HCT116 (cell line): ENCODE results near the gene MAP3K20. TPM values are rescaled to one million over a fixed set of nuclear protein-coding genes. Genes with fewer than 3 reads are reported as not detected.

Source experiments
- ATAC-seq: fragments of 200-7000 bp; cut with Tn5 transposase; 2 replicates; pipeline ENCODE4 v1.9.1; 2020; ENCODE audit warnings: mild to moderate bottlenecking, moderate library complexity
- BruUV-seq: library from RNA; stranded (reverse); fragments of 400-500 nt; replicated peaks from 2 replicates; lab custom pipeline; 2021; lab: Mats Ljungman, UMichigan
- CTCF ChIA-PET: fragments of 300-600 bp; sonication (Branson Sonifier 250); formaldehyde crosslinking; loops from one replicate; lab custom pipeline; 2021; ENCODE audit warnings: antibody characterized with exemption; lab: Charles Lee
- POLR2A ChIA-PET: fragments of 300-600, 350-600 bp; sonication (Branson Sonifier 250); formaldehyde crosslinking; loops from one replicate; lab custom pipeline; 2021; ENCODE audit warnings: antibody characterized with exemption; lab: Charles Lee
- RAD21 ChIA-PET, 2 experiments: fragments of 300-600 bp; sonication (Branson Sonifier 250); formaldehyde crosslinking; loops; one replicate each; lab custom pipeline; 2023; ENCODE audit warnings: low total read pairs in 2 of 2; ENCODE audit not compliant: uncharacterized antibody in 2 of 2, unreplicated experiment in 2 of 2, low non-redundant PET in 1 of 2; lab: Charles Lee
- DNase-seq: peaks from one replicate; pipeline ENCODE4 v3.0.0-alpha.2; 2010; ENCODE audit warnings: low read depth, low spot score
- H2AFZ ChIP-seq: fragments of 200-600 bp; shearing (Covaris generic), sonication (generic); 2 replicates; pipeline ENCODE4 v1.6.1; 2017; ENCODE audit warnings: low read depth, mixed run types, mixed read lengths, antibody characterized with exemption, low read length; ENCODE audit not compliant: poor library complexity, severe bottlenecking
- H3K27ac ChIP-seq: 2 replicates; pipeline ENCODE4 v1.5.1; 2012; ENCODE audit warnings: low read depth, low read length
- H3K27me3 ChIP-seq: fragments of 200-600 bp; sonication (generic); 2 replicates; pipeline ENCODE4 v1.6.1; 2016; ENCODE audit warnings: mixed run types, low read length, mixed read lengths; ENCODE audit not compliant: insufficient read depth
- H3K36me3 ChIP-seq, 2 experiments: fragments of 200-500 bp in 1 of 2; fragments of 200-600 bp in 1 of 2; sonication (Bioruptor generic) in 1 of 2; sonication (generic) in 1 of 2; 2 replicates each; pipeline versions ENCODE4 v1.5.1 to v1.6.1; 2014 to 2016; ENCODE audit warnings: low read length in 2 of 2, inconsistent platforms in 1 of 2, mixed read lengths in 1 of 2, mixed run types in 1 of 2; ENCODE audit not compliant: insufficient read depth in 2 of 2, control insufficient read depth in 1 of 2
- H3K4me1 ChIP-seq, 2 experiments: fragments of 200-600 bp in 1 of 2; sonication (generic) in 1 of 2; 2 replicates each; pipeline versions ENCODE4 v1.5.1 to v1.6.1; 2012 to 2017; ENCODE audit warnings: low read length in 2 of 2, inconsistent platforms in 1 of 2, mild to moderate bottlenecking in 1 of 2, mixed read lengths in 1 of 2, mixed run types in 1 of 2, moderate library complexity in 1 of 2; ENCODE audit not compliant: insufficient read depth in 2 of 2, control insufficient read depth in 1 of 2
- H3K4me2 ChIP-seq: fragments of 200-600 bp; sonication (generic); 2 replicates; pipeline ENCODE4 v1.6.1; 2017; ENCODE audit warnings: mixed run types, low read length, mixed read lengths
- H3K4me3 ChIP-seq, 2 experiments: fragments of 200-600 bp in 1 of 2; sonication (generic) in 1 of 2; replicated peaks in 1 of 2; 2 replicates each; pipeline ENCODE4 v1.5.1; 2011 to 2016; ENCODE audit warnings: low read length in 2 of 2, control low read depth in 1 of 2, low read depth in 1 of 2, mild to moderate bottlenecking in 1 of 2, mixed read lengths in 1 of 2, mixed run types in 1 of 2
- H3K79me2 ChIP-seq: fragments of 200-600 bp; sonication (generic); 2 replicates; pipeline ENCODE4 v1.6.1; 2017; ENCODE audit warnings: mild to moderate bottlenecking, mixed run types, low read length, moderate library complexity, mixed read lengths; ENCODE audit not compliant: insufficient read depth
- H3K9ac ChIP-seq: fragments of 200-600 bp; sonication (generic); 2 replicates; pipeline ENCODE4 v1.6.1; 2016; ENCODE audit warnings: low read length, mixed read lengths
- H3K9me2 ChIP-seq: fragments of 200-600 bp; sonication (generic), shearing (Covaris generic); 2 replicates; pipeline ENCODE4 v1.6.1; 2017; ENCODE audit warnings: mixed run types, mild to moderate bottlenecking, moderate library complexity; ENCODE audit not compliant: insufficient read depth
- H3K9me3 ChIP-seq, 2 experiments: fragments of 200-500 bp in 1 of 2; fragments of 200-600 bp in 1 of 2; sonication (Bioruptor generic) in 1 of 2; sonication (generic) in 1 of 2; 2 replicates each; pipeline ENCODE4 v1.6.1; 2014 to 2017; ENCODE audit warnings: low read length in 2 of 2, mixed read lengths in 2 of 2, inconsistent platforms in 1 of 2, low read depth in 1 of 2, mild to moderate bottlenecking in 1 of 2, mixed run types in 1 of 2, moderate library complexity in 1 of 2; ENCODE audit not compliant: control insufficient read depth in 1 of 2, insufficient read depth in 1 of 2
- H4K20me1 ChIP-seq: fragments of 200-600 bp; sonication (generic), shearing (Covaris generic); 2 replicates; pipeline ENCODE4 v1.6.1; 2017; ENCODE audit warnings: mixed run types, mild to moderate bottlenecking, moderate library complexity; ENCODE audit not compliant: insufficient read depth
- CTCF ChIP-seq, 3 experiments: fragments of 200-600 bp in 1 of 3; sonication (generic) in 1 of 3; IDR thresholded peaks in 2 of 3; conservative IDR thresholded peaks in 1 of 3; 2 replicates each; pipeline ENCODE4 v1.5.1; 2012 to 2017; ENCODE audit warnings: low read depth in 2 of 3, low read length in 2 of 3, antibody characterized with exemption in 1 of 3, borderline replicate concordance in 1 of 3, control low read depth in 1 of 3, mild to moderate bottlenecking in 1 of 3, mixed read lengths in 1 of 3, mixed run types in 1 of 3, moderate library complexity in 1 of 3; ENCODE audit not compliant: insufficient read depth in 1 of 3
- EGR1 ChIP-seq: IDR thresholded peaks from 2 replicates; pipeline ENCODE4 v1.6.1; 2012; ENCODE audit warnings: low read depth
- EZH2phosphoT487 ChIP-seq: fragments of 200-600 bp; IDR thresholded peaks from 2 replicates; pipeline ENCODE4 v1.6.1; 2018; ENCODE audit warnings: antibody characterized with exemption, borderline replicate concordance
- FOSL1 ChIP-seq: IDR thresholded peaks from 2 replicates; pipeline ENCODE4 v1.6.1; 2012; ENCODE audit warnings: low read depth
- JUND ChIP-seq: IDR thresholded peaks from 2 replicates; pipeline ENCODE4 v1.6.1; 2012
- MAX ChIP-seq: IDR thresholded peaks from 2 replicates; pipeline ENCODE4 v1.6.1; 2012
- POLR2AphosphoS5 ChIP-seq: IDR thresholded peaks from 2 replicates; pipeline ENCODE4 v1.6.1; 2011; ENCODE audit warnings: mild to moderate bottlenecking, low read depth, low read length, moderate library complexity
- YY1 ChIP-seq: IDR thresholded peaks from 2 replicates; pipeline ENCODE4 v1.6.1; 2011; ENCODE audit warnings: low read length, low read depth, moderate library complexity, mild to moderate bottlenecking; ENCODE audit not compliant: insufficient replicate concordance; ENCODE audit errors: extremely low read depth
- ZBTB33 ChIP-seq: IDR thresholded peaks from 2 replicates; pipeline ENCODE4 v1.6.1; 2011; ENCODE audit warnings: mild to moderate bottlenecking, low read length, moderate library complexity; ENCODE audit not compliant: insufficient replicate concordance; ENCODE audit errors: extremely low read depth
- ZFX ChIP-seq: fragments of 450-650 bp; IDR thresholded peaks from 2 replicates; pipeline ENCODE4 v1.6.1; 2017
- ZNF274 ChIP-seq: fragments of 200-500 bp; sonication (Bioruptor generic); IDR thresholded peaks from 2 replicates; pipeline ENCODE4 v1.6.1; 2014; ENCODE audit warnings: mild to moderate bottlenecking, low read depth, low read length, inconsistent platforms
- intact Hi-C: fragments of 100-400 bp; cut with micrococcal nuclease; formaldehyde crosslinking; loops from 2 replicates; pipeline ENCODE4 v1.10.0; 2022
- total RNA-seq: library from RNA; stranded (reverse); gene quantifications from one replicate; pipeline ENCODE4 v1.2.1, GENCODE V29; 2021; ENCODE audit not compliant: unreplicated experiment
- TF ChIP-seq, protein P1 (sequence below): IDR thresholded peaks from 2 replicates; pipeline ENCODE4 v1.6.1; 2012

The MAP3K20 gene
- total RNA-seq, 1 experiment from 2014 or later: 40.0 TPM

GRCh38 chr2:173213181-173213580 is 137.5 kb downstream of the MAP3K20 start:
- Histone ChIP-seq H3K36me3 (no peaks in the 10 kb centered on the region), H4K20me1 (no peaks in the 10 kb centered on the region), H3K4me1 (peaks cover 0 to 5% of the 10 kb centered on the region in 2 experiments; a peak in 2 of 4 replicates), H3K9ac (no peak overlapping the region), H3K4me3 (no peak overlapping the region), H3K79me2 (no peaks in the 10 kb centered on the region), H3K9me2 (no peaks in the 10 kb centered on the region), H3K27me3 (no peaks in the 10 kb centered on the region), H3K4me2 (no peak overlapping the region), H3K27ac (no peak overlapping the region), H3K9me3 (no peaks in the 10 kb centered on the region), H2AFZ (no peak overlapping the region)
- RAD21 ChIA-PET: no interaction called here
- intact Hi-C loops: no loop called here
- BruUV-seq: no TSS peak
- POLR2A ChIA-PET: no interaction called here
- CTCF ChIA-PET: interaction anchor here (1.2 to 7.4 kb wide), 2 partner anchors 184 to 185 kb away, joined by 3 to 108 read pairs; no protein-coding TSS in a partner anchor
- TF ChIP-seq CTCF (IDR thresholded peaks at IDR 0.05 in 2 of 3, conservative IDR thresholded peaks at IDR 0.05 in 1 of 3; ENCODE audit: borderline replicate concordance in 1 of 3, insufficient read depth in 1 of 3, low read depth in 2 of 3, low read length in 2 of 3) (no peak), ZFX (no peak), ZNF274 (no peak), POLR2AphosphoS5 (no peak), EZH2phosphoT487 (no peak), EGR1 (no peak), FOSL1 (no peak), MAX (no peak), ZBTB33 (no peak), YY1 (no peak), JUND (no peak)
- TF ChIP-seq, protein P1, sequence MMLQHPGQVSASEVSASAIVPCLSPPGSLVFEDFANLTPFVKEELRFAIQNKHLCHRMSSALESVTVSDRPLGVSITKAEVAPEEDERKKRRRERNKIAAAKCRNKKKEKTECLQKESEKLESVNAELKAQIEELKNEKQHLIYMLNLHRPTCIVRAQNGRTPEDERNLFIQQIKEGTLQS: no peak
- no peak for DNase-seq
- ATAC-seq: no peak
